Activated CD4-positive, alpha-beta T cell treated with anti-CD3 and anti-CD28 coated beads, Interleukin-2, amount 50 U/mL, for 1 hour (primary cell): Measurements from ENCODE around the gene WDR64.
"Not testable (repeated sequence)": the region's sequence is repeated elsewhere in the genome, so short reads cannot be mapped to it uniquely, and the experiment has no call there.

Source experiments
- DNase-seq: peaks from one replicate; pipeline ENCODE4 v3.0.0-alpha.2; 2020

WDR64 gene

GRCh38 chr1:241706257-241706656 is 54.2 kb downstream of the WDR64 start:
- DNase-seq = no peak

- no peak for DNase-seq
Observed at GRCh38 chr1:241706967-241707366, 54.9 kb downstream of the WDR64 start.

GRCh38 chr1:241707442-241707841 is 55.4 kb downstream of the WDR64 start:
- DNase-seq = no peak

GRCh38 chr1:241711326-241711725 is 59.2 kb downstream of the WDR64 start:
- no peak for DNase-seq

DNA sequence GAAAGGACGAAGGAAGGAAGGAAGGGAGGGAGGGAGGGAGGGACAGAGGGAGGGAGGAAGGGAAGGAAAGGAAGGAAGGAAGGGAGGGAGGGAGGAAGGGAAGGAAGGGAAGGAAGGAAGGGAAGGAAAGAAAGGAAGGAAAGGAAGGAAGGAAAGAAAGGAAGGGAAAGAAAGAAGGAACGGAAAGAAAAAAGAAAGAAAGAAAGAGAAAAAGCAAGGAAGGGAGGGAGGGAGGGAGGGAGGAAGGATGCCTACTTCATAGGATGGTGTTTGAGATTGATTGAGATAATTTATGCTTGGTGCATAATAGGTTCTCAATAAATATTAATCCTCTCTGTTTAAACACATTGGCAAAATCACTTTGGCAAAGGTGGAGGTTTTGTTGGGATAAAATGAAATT is 61.2 kb downstream of the WDR64 start:
- DNase-seq = no peak

GRCh38 chr1:241714321-241715218 is 62.5 kb downstream of the WDR64 start:
- DNase-seq = no peak

GRCh38 chr1:241715435-241715834 is 63.4 kb downstream of the WDR64 start:
- no peak for DNase-seq

DNA sequence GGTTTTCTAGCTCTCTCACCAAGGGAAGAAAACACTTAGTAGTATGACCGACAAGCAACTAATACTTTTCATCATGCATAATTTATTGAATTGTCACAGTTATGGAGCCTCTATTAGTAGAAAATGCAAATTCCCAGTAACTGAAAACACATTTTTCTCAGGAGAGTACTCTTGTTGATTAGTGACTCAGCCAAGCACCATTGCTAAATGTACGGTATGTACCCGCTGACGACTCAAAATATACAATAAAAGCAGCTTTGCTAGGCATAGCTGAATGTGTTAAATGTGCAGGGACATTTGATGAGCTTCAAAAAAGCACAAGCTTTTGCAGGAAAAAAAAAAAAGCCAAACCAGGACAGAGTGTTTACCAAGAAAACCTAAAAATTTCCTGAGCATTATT is 63.9 kb downstream of the WDR64 start:
- DNase-seq = no peak

- DNase-seq = no peak
Observed at GRCh38 chr1:241716915-241717656, 65.0 kb downstream of the WDR64 start.

GRCh38 chr1:241717975-241718374 is 65.9 kb downstream of the WDR64 start:
- no peak for DNase-seq

DNA sequence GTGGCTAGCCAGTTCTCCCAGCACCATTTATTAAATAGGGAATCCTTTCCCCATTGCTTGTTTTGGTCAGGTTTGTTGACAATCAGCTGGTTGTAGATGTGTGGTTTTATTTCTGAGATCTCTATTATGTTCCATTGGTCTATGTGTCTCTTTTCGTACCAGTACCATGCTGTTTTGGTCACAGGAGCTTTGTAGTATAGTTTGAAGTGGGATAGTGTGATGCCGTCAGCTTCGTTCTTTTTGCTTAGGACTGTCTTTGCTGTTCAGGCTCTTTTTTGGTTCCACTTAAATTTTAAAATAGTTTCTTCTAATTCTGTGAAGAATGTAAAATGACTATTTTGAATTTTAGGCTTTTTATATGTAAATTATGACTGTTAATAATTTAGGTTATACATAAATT is 68.9 kb downstream of the WDR64 start:
- no peak for DNase-seq

DNA sequence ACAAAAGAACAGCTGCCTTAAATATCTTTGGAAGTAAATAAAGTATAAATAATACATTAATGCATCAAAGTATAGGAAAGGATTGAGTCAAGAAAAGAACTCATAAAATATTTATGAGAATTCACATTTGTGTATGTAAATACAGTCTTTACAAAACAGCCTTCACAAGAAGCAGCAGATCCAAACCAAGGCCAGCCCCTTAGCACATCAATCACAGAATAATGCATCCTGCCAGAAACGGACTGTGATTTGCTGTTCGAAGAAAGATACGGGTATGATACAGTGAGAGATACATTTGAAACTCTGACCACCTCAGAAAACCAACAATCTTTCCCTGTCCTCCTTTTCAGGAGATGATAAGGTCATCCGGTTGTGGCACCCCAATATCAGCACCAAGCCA is 70.9 kb downstream of the WDR64 start:
- DNase-seq = no peak

DNA sequence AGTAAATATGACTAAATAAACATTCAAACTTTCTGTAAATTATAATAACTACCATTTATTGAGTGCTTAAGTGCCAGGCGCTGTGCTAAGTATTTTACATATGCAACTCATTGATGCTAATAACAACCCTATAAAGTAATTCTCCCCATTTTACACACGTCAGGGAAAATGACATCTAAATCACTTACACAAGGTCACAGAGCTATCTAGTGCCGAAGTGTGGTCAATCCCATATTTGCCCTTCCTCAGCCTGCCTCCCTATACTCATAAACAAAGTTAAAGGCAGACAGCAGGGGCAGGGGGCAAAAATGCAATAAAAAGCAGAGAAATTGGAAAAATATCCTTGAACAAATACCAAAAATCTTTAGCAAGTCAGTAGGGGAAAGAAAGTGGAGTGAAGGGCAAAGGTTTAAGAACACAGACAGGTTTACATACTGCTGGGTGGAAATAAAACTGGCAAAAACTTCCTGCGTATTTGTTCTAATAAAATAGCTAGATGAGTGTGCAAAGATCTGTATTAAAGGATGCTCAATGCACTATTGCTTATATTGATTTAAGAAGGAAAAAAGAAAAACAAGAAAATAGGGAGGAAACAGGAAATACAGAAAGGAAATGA is 72.8 kb downstream of the WDR64 start:
- DNase-seq = no peak

DNA sequence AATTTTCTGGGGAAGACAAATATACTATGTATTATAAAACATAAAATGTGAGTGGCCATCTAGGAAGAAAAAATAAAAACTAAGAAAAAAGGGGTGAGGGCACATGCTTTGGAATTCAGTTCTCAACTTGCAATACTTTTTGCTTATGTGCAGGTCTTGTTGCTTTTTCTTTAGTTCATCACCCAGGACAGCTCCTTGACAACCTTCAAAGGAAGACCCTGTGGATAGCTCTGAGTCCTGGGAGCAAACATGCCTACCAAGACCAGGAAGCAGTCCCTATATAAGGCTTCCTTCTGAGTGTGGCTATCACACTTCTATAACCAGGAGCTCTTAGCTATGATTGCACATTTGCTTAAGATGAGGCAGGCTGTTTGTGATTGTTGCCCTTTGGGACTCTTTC is 78.0 kb downstream of the WDR64 start:
- DNase-seq = no peak

GRCh38 chr1:241733899-241734298 is 81.8 kb downstream of the WDR64 start:
- DNase-seq = no peak

GRCh38 chr1:241734533-241734932 is 82.5 kb downstream of the WDR64 start:
- no peak for DNase-seq

DNA sequence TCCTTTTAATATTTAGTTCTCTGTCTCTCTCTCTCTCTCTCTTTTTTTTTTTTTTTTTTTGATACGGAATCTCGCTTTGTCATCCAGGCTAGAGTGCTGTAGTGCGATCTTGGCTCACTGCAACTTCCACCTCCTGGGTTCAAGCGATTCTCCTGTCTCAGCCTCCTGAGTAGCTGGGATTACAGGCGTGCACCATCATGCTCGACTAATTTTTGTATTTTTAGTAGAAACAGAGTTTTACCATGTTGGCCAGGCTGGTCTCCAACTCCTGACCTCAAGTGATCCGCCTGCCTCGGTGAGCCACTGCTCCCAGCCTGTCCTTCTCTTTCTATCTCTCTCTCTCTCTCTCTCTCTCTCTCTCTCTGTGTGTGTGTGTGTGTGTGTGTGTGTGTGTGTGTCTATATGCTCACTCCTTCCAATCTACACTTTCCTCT is 83.4 kb downstream of the WDR64 start:
- DNase-seq = not testable (repeated sequence)

GRCh38 chr1:241736387-241736786 is 84.3 kb downstream of the WDR64 start:
- no peak for DNase-seq

- DNase-seq = no peak
Observed at GRCh38 chr1:241738284-241739078, 86.4 kb downstream of the WDR64 start.

GRCh38 chr1:241742084-241742483 is 90.0 kb downstream of the WDR64 start:
- DNase-seq = no peak

GRCh38 chr1:241744591-241744990 is 92.5 kb downstream of the WDR64 start:
- no peak for DNase-seq

DNA sequence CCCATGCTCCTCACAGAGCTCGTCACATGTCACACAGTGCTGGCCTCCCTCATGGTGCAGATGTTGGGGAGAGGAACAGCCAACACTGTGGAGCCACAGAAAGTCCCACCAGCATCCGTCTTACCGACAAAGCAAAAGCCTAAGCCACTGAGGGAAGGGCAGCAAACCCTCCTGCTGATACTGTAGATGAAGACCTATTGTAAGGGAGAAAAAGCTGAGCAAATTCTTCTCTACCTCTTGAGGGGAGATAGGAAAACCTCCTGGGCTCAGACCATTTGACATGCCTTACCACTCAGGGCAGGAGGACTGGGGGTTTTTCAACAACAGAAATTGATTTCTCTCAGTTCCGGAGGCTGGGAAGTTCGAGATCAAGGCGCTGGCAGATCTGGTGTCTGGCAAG is 95.9 kb downstream of the WDR64 start:
- DNase-seq = no peak
